Measurements from ENCODE around the gene DOP1A. TPM values are rescaled to one million over a fixed set of nuclear protein-coding genes. Genes with fewer than 3 reads are reported as not detected.

Gene DOP1A
- total RNA-seq, 1 donor from 2014 or later = 19.0 TPM

- Mint-ChIP-seq H3K4me3 (ENCODE audit: unreplicated experiment) (no peak overlapping the region), H3K4me1 (ENCODE audit: low read depth) (no peaks in the 10 kb centered on the region), H3K27me3 (ENCODE audit: low read depth) (no peaks in the 10 kb centered on the region), H3K9me3 (ENCODE audit: low read depth) (no peaks in the 10 kb centered on the region), H3K36me3 (ENCODE audit: low read depth) (peaks cover 33% of the 10 kb centered on the region), H3K27ac (ENCODE audit: unreplicated experiment) (no peak overlapping the region)
- TF ChIP-seq CTCF (IDR thresholded peaks at IDR 0.05) = no peak
- no peak for DNase-seq (ENCODE audit: low spot score)
Observed at GRCh38 chr6:83132121-83132520, 64.7 kb downstream of the DOP1A start.

- no peaks in the 10 kb centered on the region for H3K27me3 Mint-ChIP-seq (ENCODE audit: low read depth)
- H3K4me3 Mint-ChIP-seq (ENCODE audit: unreplicated experiment) = no peak overlapping the region
- DNase-seq (ENCODE audit: low spot score) = no peak
- H3K27ac Mint-ChIP-seq (ENCODE audit: unreplicated experiment) = no peak overlapping the region
- H3K9me3 Mint-ChIP-seq (ENCODE audit: low read depth) = no peaks in the 10 kb centered on the region
- TF ChIP-seq CTCF (IDR thresholded peaks at IDR 0.05) = no peak
- H3K4me1 Mint-ChIP-seq (ENCODE audit: low read depth) = no peaks in the 10 kb centered on the region
- peaks cover 22% of the 10 kb centered on the region for H3K36me3 Mint-ChIP-seq (ENCODE audit: low read depth)
Observed at GRCh38 chr6:83138118-83138722, 70.7 kb downstream of the DOP1A start.

GRCh38 chr6:83138758-83139157, 71.3 kb downstream of the DOP1A start:
- peaks cover 27% of the 10 kb centered on the region for H3K36me3 Mint-ChIP-seq (ENCODE audit: low read depth)
- TF ChIP-seq CTCF (IDR thresholded peaks at IDR 0.05) = no peak
- H3K9me3 Mint-ChIP-seq (ENCODE audit: low read depth) = no peaks in the 10 kb centered on the region
- H3K27me3 Mint-ChIP-seq (ENCODE audit: low read depth) = no peaks in the 10 kb centered on the region
- H3K27ac Mint-ChIP-seq (ENCODE audit: unreplicated experiment) = no peak overlapping the region
- H3K4me3 Mint-ChIP-seq (ENCODE audit: unreplicated experiment) = no peak overlapping the region
- no peak for DNase-seq (ENCODE audit: low spot score)
- H3K4me1 Mint-ChIP-seq (ENCODE audit: low read depth) = no peaks in the 10 kb centered on the region

- DNase-seq (ENCODE audit: low spot score) = no peak
- Mint-ChIP-seq H3K4me1 (ENCODE audit: low read depth) (no peaks in the 10 kb centered on the region), H3K36me3 (ENCODE audit: low read depth) (peaks cover 15% of the 10 kb centered on the region), H3K4me3 (ENCODE audit: unreplicated experiment) (no peak overlapping the region), H3K27me3 (ENCODE audit: low read depth) (no peaks in the 10 kb centered on the region), H3K9me3 (ENCODE audit: low read depth) (no peaks in the 10 kb centered on the region), H3K27ac (ENCODE audit: unreplicated experiment) (no peak overlapping the region)
- no peak for TF ChIP-seq CTCF (IDR thresholded peaks at IDR 0.05)
Observed at GRCh38 chr6:83151114-83151513, 83.6 kb downstream of the DOP1A start.

- no peak overlapping the region for H3K27ac Mint-ChIP-seq (ENCODE audit: unreplicated experiment)
- no peak for DNase-seq (ENCODE audit: low spot score)
- H3K27me3 Mint-ChIP-seq (ENCODE audit: low read depth) = no peaks in the 10 kb centered on the region
- no peaks in the 10 kb centered on the region for H3K4me1 Mint-ChIP-seq (ENCODE audit: low read depth)
- H3K36me3 Mint-ChIP-seq (ENCODE audit: low read depth) = peaks cover 14% of the 10 kb centered on the region
- H3K9me3 Mint-ChIP-seq (ENCODE audit: low read depth) = no peaks in the 10 kb centered on the region
- TF ChIP-seq CTCF (IDR thresholded peaks at IDR 0.05) = no peak
- H3K4me3 Mint-ChIP-seq (ENCODE audit: unreplicated experiment) = no peak overlapping the region
Observed at GRCh38 chr6:83152913-83153312, 85.4 kb downstream of the DOP1A start.

Measured in chondrocyte (in vitro differentiated cells).